ENCODE data around the gene SIGLEC10. TPM values are rescaled to one million over a fixed set of nuclear protein-coding genes. Genes with fewer than 3 reads are reported as not detected.

SIGLEC10 gene
- total RNA-seq, 1 experiment from 2014 or later: not detected

DNA sequence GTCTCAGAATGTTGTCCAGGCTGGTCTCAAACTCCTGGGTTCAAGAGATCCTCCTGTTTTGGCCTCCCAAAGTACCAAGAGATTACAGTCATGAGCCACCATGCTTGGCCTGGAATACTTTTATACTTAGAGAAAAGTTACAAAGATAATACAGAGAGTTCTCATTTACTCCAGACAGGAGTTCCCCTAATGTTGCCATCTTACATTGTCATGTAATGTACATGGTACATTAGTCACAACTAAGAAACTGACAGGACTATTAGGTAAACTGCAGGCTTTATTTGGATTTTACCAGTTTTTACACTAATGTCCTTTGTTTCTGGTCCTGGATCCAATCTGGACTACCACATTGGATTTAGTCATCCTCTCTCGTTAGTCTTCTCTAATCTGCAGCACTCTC lies 24.7 kb downstream of the SIGLEC10 start:
- peaks cover 3% of the 10 kb centered on the region for H3K4me1 ChIP-seq (ENCODE audit: control insufficient read depth, insufficient read depth, low read length)
- TF ChIP-seq, protein P1, sequence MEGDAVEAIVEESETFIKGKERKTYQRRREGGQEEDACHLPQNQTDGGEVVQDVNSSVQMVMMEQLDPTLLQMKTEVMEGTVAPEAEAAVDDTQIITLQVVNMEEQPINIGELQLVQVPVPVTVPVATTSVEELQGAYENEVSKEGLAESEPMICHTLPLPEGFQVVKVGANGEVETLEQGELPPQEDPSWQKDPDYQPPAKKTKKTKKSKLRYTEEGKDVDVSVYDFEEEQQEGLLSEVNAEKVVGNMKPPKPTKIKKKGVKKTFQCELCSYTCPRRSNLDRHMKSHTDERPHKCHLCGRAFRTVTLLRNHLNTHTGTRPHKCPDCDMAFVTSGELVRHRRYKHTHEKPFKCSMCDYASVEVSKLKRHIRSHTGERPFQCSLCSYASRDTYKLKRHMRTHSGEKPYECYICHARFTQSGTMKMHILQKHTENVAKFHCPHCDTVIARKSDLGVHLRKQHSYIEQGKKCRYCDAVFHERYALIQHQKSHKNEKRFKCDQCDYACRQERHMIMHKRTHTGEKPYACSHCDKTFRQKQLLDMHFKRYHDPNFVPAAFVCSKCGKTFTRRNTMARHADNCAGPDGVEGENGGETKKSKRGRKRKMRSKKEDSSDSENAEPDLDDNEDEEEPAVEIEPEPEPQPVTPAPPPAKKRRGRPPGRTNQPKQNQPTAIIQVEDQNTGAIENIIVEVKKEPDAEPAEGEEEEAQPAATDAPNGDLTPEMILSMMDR (IDR thresholded peaks at IDR 0.05): no peak
- no peak for TF ChIP-seq SIN3A (IDR thresholded peaks at IDR 0.05; ENCODE audit: borderline replicate concordance, insufficient read depth, low read depth, low read length)
- TF ChIP-seq TCF7L2 (IDR thresholded peaks at IDR 0.05; ENCODE audit: low read depth, low read length): no peak
- TF ChIP-seq POLR2AphosphoS5 (IDR thresholded peaks at IDR 0.05; ENCODE audit: low read depth, low read length): no peak
- TF ChIP-seq, protein P2, sequence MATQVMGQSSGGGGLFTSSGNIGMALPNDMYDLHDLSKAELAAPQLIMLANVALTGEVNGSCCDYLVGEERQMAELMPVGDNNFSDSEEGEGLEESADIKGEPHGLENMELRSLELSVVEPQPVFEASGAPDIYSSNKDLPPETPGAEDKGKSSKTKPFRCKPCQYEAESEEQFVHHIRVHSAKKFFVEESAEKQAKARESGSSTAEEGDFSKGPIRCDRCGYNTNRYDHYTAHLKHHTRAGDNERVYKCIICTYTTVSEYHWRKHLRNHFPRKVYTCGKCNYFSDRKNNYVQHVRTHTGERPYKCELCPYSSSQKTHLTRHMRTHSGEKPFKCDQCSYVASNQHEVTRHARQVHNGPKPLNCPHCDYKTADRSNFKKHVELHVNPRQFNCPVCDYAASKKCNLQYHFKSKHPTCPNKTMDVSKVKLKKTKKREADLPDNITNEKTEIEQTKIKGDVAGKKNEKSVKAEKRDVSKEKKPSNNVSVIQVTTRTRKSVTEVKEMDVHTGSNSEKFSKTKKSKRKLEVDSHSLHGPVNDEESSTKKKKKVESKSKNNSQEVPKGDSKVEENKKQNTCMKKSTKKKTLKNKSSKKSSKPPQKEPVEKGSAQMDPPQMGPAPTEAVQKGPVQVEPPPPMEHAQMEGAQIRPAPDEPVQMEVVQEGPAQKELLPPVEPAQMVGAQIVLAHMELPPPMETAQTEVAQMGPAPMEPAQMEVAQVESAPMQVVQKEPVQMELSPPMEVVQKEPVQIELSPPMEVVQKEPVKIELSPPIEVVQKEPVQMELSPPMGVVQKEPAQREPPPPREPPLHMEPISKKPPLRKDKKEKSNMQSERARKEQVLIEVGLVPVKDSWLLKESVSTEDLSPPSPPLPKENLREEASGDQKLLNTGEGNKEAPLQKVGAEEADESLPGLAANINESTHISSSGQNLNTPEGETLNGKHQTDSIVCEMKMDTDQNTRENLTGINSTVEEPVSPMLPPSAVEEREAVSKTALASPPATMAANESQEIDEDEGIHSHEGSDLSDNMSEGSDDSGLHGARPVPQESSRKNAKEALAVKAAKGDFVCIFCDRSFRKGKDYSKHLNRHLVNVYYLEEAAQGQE (IDR thresholded peaks at IDR 0.05; ENCODE audit: insufficient read depth in 1 of 2, low read depth in 2 of 2, low read length in 1 of 2): no peak
- no peaks in the 10 kb centered on the region for H3K36me3 ChIP-seq (ENCODE audit: control insufficient read depth, insufficient read depth, low read length)
- in situ Hi-C loops (cut with HindIII; ENCODE audit: low pct_unique_long_range_greater_than_20kb, low sequenced_read_pairs): no loop called here
- no peak overlapping the region for H3K4me3 ChIP-seq (ENCODE audit: low read depth in 2 of 2, low read length in 2 of 2)
- no peaks in the 10 kb centered on the region for H3K9me3 ChIP-seq (ENCODE audit: control insufficient read depth, insufficient read depth, low read depth, low read length)
- H3K27ac ChIP-seq (ENCODE audit: low read length): no peak overlapping the region
- intact Hi-C loops (cut with micrococcal nuclease; ENCODE audit: unreplicated experiment): no loop called here
- BruUV-seq (replicated peaks): no TSS peak
- CTCF ChIA-PET: no interaction called here
- no peaks in the 10 kb centered on the region for H3K27me3 ChIP-seq (ENCODE audit: control insufficient read depth, insufficient read depth, low read length)
- POLR2A ChIA-PET: no interaction called here
- no peak for DNase-seq (ENCODE audit: low read depth, low spot score)
- no peak for ATAC-seq

GRCh38 chr19:51391073-51391611 lies 26.3 kb downstream of the SIGLEC10 start:
- Histone ChIP-seq H3K27ac (ENCODE audit: low read length) (no peak overlapping the region), H3K4me1 (ENCODE audit: control insufficient read depth, insufficient read depth, low read length) (peaks cover 3% of the 10 kb centered on the region), H3K4me3 (ENCODE audit: low read depth in 2 of 2, low read length in 2 of 2) (no peak overlapping the region), H3K27me3 (ENCODE audit: control insufficient read depth, insufficient read depth, low read length) (no peaks in the 10 kb centered on the region), H3K36me3 (ENCODE audit: control insufficient read depth, insufficient read depth, low read length) (no peaks in the 10 kb centered on the region), H3K9me3 (ENCODE audit: control insufficient read depth, insufficient read depth, low read depth, low read length) (no peaks in the 10 kb centered on the region)
- POLR2A ChIA-PET: no interaction called here
- BruUV-seq (replicated peaks): no TSS peak
- intact Hi-C loops (cut with micrococcal nuclease; ENCODE audit: unreplicated experiment): no loop called here
- TF ChIP-seq, protein P1 (IDR thresholded peaks at IDR 0.05): no peak
- TF ChIP-seq, protein P2 (IDR thresholded peaks at IDR 0.05; ENCODE audit: insufficient read depth in 1 of 2, low read depth in 2 of 2, low read length in 1 of 2): no peak
- TF ChIP-seq POLR2AphosphoS5 (IDR thresholded peaks at IDR 0.05; ENCODE audit: low read depth, low read length) (no peak), TCF7L2 (IDR thresholded peaks at IDR 0.05; ENCODE audit: low read depth, low read length) (no peak), SIN3A (IDR thresholded peaks at IDR 0.05; ENCODE audit: borderline replicate concordance, insufficient read depth, low read depth, low read length) (no peak)
- DNase-seq (ENCODE audit: low read depth, low spot score) (no peak), ATAC-seq (no peak)
- CTCF ChIA-PET: no interaction called here
- in situ Hi-C loops (cut with HindIII; ENCODE audit: low pct_unique_long_range_greater_than_20kb, low sequenced_read_pairs): no loop called here
